BJ (cell line): ENCODE results near the gene BBS4. TPM values are rescaled to one million over a fixed set of nuclear protein-coding genes. Genes with fewer than 3 reads are reported as not detected.

Source experiments
- CTCF ChIA-PET: fragments of 350-600 bp; formaldehyde crosslinking; extraction: SDS; loops from one replicate; lab custom pipeline; 2021; ENCODE audit warnings: antibody characterized with exemption, inconsistent platforms; lab: Yijun Ruan, JAX
- POLR2A ChIA-PET: fragments of 300-600 bp; sonication (Branson Sonifier 250); formaldehyde crosslinking; extraction: SDS; loops from one replicate; lab custom pipeline; 2021; ENCODE audit warnings: antibody characterized with exemption; lab: Charles Lee
- DNase-seq: peaks from one replicate; pipeline ENCODE4 v3.0.0-alpha.2; 2011; ENCODE audit warnings: low read depth
- H3K27me3 ChIP-seq: 2 replicates; pipeline ENCODE4 v1.6.0; 2011; ENCODE audit warnings: low read length; ENCODE audit not compliant: control insufficient read depth, insufficient read depth
- H3K36me3 ChIP-seq: 2 replicates; pipeline ENCODE4 v1.5.1; 2011; ENCODE audit warnings: low read length; ENCODE audit not compliant: control insufficient read depth, insufficient read depth
- H3K4me3 ChIP-seq: 2 replicates; pipeline ENCODE4 v1.5.1; 2011; ENCODE audit warnings: low read depth, mild to moderate bottlenecking, control low read depth, low read length
- polyA plus RNA-seq: library from polyadenylated mRNA; depleted of rRNA; stranded (reverse); fragments of >200 nt; gene quantifications from 2 replicates; pipeline ENCODE4 v1.2.3, GENCODE V29; 2011
- TF ChIP-seq, protein P1 (sequence below): IDR thresholded peaks from 2 replicates; pipeline ENCODE4 v1.5.1; 2011; ENCODE audit warnings: low read depth, mild to moderate bottlenecking, control low read depth, inconsistent platforms, low read length, moderate library complexity; ENCODE audit not compliant: insufficient read depth

BBS4 gene
- polyA plus RNA-seq, 1 experiment: 22.2 TPM

GRCh38 chr15:72740219-72740618 lies 54.2 kb downstream of the BBS4 start:
- TF ChIP-seq, protein P1, sequence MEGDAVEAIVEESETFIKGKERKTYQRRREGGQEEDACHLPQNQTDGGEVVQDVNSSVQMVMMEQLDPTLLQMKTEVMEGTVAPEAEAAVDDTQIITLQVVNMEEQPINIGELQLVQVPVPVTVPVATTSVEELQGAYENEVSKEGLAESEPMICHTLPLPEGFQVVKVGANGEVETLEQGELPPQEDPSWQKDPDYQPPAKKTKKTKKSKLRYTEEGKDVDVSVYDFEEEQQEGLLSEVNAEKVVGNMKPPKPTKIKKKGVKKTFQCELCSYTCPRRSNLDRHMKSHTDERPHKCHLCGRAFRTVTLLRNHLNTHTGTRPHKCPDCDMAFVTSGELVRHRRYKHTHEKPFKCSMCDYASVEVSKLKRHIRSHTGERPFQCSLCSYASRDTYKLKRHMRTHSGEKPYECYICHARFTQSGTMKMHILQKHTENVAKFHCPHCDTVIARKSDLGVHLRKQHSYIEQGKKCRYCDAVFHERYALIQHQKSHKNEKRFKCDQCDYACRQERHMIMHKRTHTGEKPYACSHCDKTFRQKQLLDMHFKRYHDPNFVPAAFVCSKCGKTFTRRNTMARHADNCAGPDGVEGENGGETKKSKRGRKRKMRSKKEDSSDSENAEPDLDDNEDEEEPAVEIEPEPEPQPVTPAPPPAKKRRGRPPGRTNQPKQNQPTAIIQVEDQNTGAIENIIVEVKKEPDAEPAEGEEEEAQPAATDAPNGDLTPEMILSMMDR: no peak
- Histone ChIP-seq H3K36me3 (peaks cover 7% of the 10 kb centered on the region), H3K4me3 (no peak overlapping the region), H3K27me3 (no peaks in the 10 kb centered on the region)
- ChIA-PET CTCF (interaction anchor here (1.3 kb wide), 1 partner anchor 9 kb away, joined by 3 read pairs; no protein-coding TSS in a partner anchor), POLR2A (interaction anchor here (0.6 kb wide), 1 partner anchor 8 kb away, joined by 3 read pairs; no protein-coding TSS in a partner anchor)
- no peak for DNase-seq

- TF ChIP-seq, protein P1: no peak
- no peak for DNase-seq
- Histone ChIP-seq H3K4me3 (no peak overlapping the region), H3K27me3 (no peaks in the 10 kb centered on the region), H3K36me3 (peaks cover 10% of the 10 kb centered on the region)
- POLR2A ChIA-PET: no interaction called here
- CTCF ChIA-PET: interaction anchor here (0.5 to 4.4 kb wide), 6 partner anchors 9 to 27 kb away, joined by 3 to 16 read pairs (median 3); no protein-coding TSS in a partner anchor
These were observed 63.7 kb downstream of the BBS4 start for GRCh38 chr15:72749700-72750099.

- DNase-seq: no peak
- Histone ChIP-seq H3K4me3 (no peak overlapping the region), H3K27me3 (no peaks in the 10 kb centered on the region), H3K36me3 (peaks cover 15% of the 10 kb centered on the region)
- TF ChIP-seq, protein P1: no peak
- ChIA-PET CTCF (interaction anchor here (1.8 to 4.4 kb wide), 2 partner anchors 21 to 29 kb away, joined by 5 to 16 read pairs; no protein-coding TSS in a partner anchor), POLR2A (no interaction called here)
These were observed 65.9 kb downstream of the BBS4 start for GRCh38 chr15:72751751-72752455.

- CTCF ChIA-PET: interaction anchor here (1.5 kb wide), 1 partner anchor 10 kb away, joined by 4 read pairs; no protein-coding TSS in a partner anchor
- POLR2A ChIA-PET: no interaction called here
- Histone ChIP-seq H3K36me3 (peaks cover 15% of the 10 kb centered on the region), H3K27me3 (no peaks in the 10 kb centered on the region), H3K4me3 (no peak overlapping the region)
- DNase-seq: no peak
- TF ChIP-seq, protein P1: no peak
These were observed 68.1 kb downstream of the BBS4 start for GRCh38 chr15:72754096-72754495.

- POLR2A ChIA-PET: no interaction called here
- Histone ChIP-seq H3K27me3 (no peaks in the 10 kb centered on the region), H3K4me3 (no peak overlapping the region), H3K36me3 (peaks cover 10% of the 10 kb centered on the region)
- DNase-seq: peak; percentile 65
- CTCF ChIA-PET: interaction anchor here (1.4 to 1.7 kb wide), 2 partner anchors 15 to 36 kb away, joined by 4 read pairs; no protein-coding TSS in a partner anchor
- TF ChIP-seq, protein P1: no peak
These were observed 72.2 kb downstream of the BBS4 start for GRCh38 chr15:72758182-72758581.
